Loucy (cell line): ENCODE measurements around the gene LIN28B.

ENCODE experiments used
- EZH2phosphoT487 ChIP-seq: fragments of 200-600 bp; IDR thresholded peaks from 2 replicates; pipeline ENCODE4 v1.6.1; 2018; ENCODE audit warnings: antibody characterized with exemption, mild to moderate bottlenecking, moderate library complexity, borderline replicate concordance
- TF ChIP-seq, protein P1 (sequence below): fragments of 200-600 bp; sonication (generic); conservative IDR thresholded peaks from 2 replicates; pipeline ENCODE4 v1.5.1; 2014; ENCODE audit warnings: mild to moderate bottlenecking, antibody characterized with exemption, low read length

DNA sequence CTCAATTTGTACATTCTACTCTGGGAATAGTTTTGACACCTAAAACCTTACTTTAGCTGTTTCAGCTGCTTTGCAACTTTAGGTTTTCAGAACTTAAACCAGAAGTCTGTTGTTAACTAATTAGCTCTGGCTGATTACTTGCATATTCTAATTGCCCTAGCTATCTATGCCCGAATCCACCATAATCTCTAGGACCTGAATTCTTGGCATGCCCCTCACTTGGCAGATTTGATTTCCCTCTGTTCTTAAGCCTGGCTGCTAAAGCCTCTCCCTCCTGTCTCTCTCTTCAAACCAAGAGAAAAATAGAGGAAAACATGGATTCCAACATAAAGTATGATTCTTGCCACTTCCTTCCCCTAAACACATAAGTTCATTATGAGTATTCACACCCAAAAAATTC is 35.0 kb upstream of the LIN28B start:
- TF ChIP-seq, protein P1, sequence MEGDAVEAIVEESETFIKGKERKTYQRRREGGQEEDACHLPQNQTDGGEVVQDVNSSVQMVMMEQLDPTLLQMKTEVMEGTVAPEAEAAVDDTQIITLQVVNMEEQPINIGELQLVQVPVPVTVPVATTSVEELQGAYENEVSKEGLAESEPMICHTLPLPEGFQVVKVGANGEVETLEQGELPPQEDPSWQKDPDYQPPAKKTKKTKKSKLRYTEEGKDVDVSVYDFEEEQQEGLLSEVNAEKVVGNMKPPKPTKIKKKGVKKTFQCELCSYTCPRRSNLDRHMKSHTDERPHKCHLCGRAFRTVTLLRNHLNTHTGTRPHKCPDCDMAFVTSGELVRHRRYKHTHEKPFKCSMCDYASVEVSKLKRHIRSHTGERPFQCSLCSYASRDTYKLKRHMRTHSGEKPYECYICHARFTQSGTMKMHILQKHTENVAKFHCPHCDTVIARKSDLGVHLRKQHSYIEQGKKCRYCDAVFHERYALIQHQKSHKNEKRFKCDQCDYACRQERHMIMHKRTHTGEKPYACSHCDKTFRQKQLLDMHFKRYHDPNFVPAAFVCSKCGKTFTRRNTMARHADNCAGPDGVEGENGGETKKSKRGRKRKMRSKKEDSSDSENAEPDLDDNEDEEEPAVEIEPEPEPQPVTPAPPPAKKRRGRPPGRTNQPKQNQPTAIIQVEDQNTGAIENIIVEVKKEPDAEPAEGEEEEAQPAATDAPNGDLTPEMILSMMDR = no peak
- no peak for TF ChIP-seq EZH2phosphoT487
